K562 (cell line): Measurements from ENCODE around the gene DAB1. TPM values are rescaled to one million over a fixed set of nuclear protein-coding genes. Genes with fewer than 3 reads are reported as not detected.

Experiments used
- ATAC-seq: fragments of 200-7000 bp; cut with Tn5 transposase; 3 replicates; pipeline ENCODE4 v1.9.1; 2020; ENCODE audit warnings: moderate library complexity
- BruUV-seq: library from RNA; stranded (reverse); fragments of 400-500 nt; replicated peaks from 2 replicates; lab custom pipeline; 2021; lab: Mats Ljungman, UMichigan
- CTCF ChIA-PET: fragments of 300-600 bp; formaldehyde crosslinking; extraction: SDS; loops from one replicate; lab custom pipeline; 2021; ENCODE audit warnings: low intra/inter-chr PET ratio; lab: Yijun Ruan, JAX
- POLR2A ChIA-PET: fragments of 300-600, 350-650 bp; sonication (Branson Sonifier 250); formaldehyde crosslinking; extraction: SDS; loops from one replicate; lab custom pipeline; 2021; ENCODE audit warnings: antibody characterized with exemption, inconsistent platforms; lab: Yijun Ruan, JAX
- DNase-seq, 4 experiments: peaks; one replicate each; pipeline versions ENCODE4 v3.0.0 to v3.0.0-alpha.2; 2011 to 2018; ENCODE audit warnings: low spot score in 3 of 4, mixed read lengths in 3 of 4; ENCODE audit errors: extremely low read depth in 1 of 4
- FAIRE-seq: peaks from 2 replicates; lab custom pipeline; 2011; peaks lifted over from hg19 to GRCh38; lab: Jason Lieb, UNC
- H2AFZ ChIP-seq: 2 replicates; pipeline ENCODE4 v1.6.0; 2011; ENCODE audit warnings: low read depth, low read length, control low read depth, inconsistent platforms
- H3K27ac ChIP-seq: fragments of 200-600 bp; 3 replicates; pipeline ENCODE4 v1.8.0; 2011; ENCODE audit warnings: low read depth, mild to moderate bottlenecking, control low read depth, inconsistent platforms, low read length, moderate library complexity, mixed read lengths; ENCODE audit errors: extremely low read depth
- H3K27me3 ChIP-seq, 2 experiments: fragments of 300-600 bp in 1 of 2; 2 replicates in 1 of 2; 3 replicates in 1 of 2; pipeline versions ENCODE4 v1.6.0 to v1.8.0; 2011; ENCODE audit warnings: inconsistent platforms in 2 of 2, low read length in 2 of 2, mild to moderate bottlenecking in 1 of 2, mixed read lengths in 1 of 2, moderate library complexity in 1 of 2; ENCODE audit not compliant: control insufficient read depth in 2 of 2, insufficient read depth in 2 of 2
- H3K36me3 ChIP-seq: fragments of 300-600 bp; 3 replicates; pipeline ENCODE4 v1.8.0; 2011; ENCODE audit warnings: mild to moderate bottlenecking, low read length, inconsistent platforms; ENCODE audit not compliant: control insufficient read depth, insufficient read depth
- H3K4me1 ChIP-seq, 2 experiments: fragments of 200-600 bp in 1 of 2; replicated peaks in 1 of 2; 2 replicates in 1 of 2; 3 replicates in 1 of 2; pipeline versions ENCODE4 v1.5.1 to v1.8.0; 2011; ENCODE audit warnings: inconsistent platforms in 2 of 2, low read length in 2 of 2, mild to moderate bottlenecking in 1 of 2, mixed read lengths in 1 of 2, moderate library complexity in 1 of 2; ENCODE audit not compliant: control insufficient read depth in 2 of 2, insufficient read depth in 2 of 2
- H3K4me2 ChIP-seq: 2 replicates; pipeline ENCODE4 v1.6.1; 2011; ENCODE audit warnings: low read length, control low read depth, inconsistent platforms, mixed read lengths; ENCODE audit not compliant: insufficient read depth
- H3K4me3 ChIP-seq: fragments of 200-600 bp; sonication (generic), shearing (Covaris generic); 2 replicates; pipeline ENCODE4 v1.5.1; 2016; ENCODE audit warnings: control low read depth, inconsistent platforms
- H3K79me2 ChIP-seq: fragments of 200-600 bp; 3 replicates; pipeline ENCODE4 v1.8.0; 2011; ENCODE audit warnings: low read length, inconsistent platforms; ENCODE audit not compliant: control insufficient read depth, insufficient read depth
- H3K9ac ChIP-seq, 2 experiments: 2 replicates each; pipeline versions ENCODE4 v1.6.0 to v1.6.1; 2011; ENCODE audit warnings: low read depth in 2 of 2, low read length in 2 of 2, control low read depth in 1 of 2, inconsistent platforms in 1 of 2, mild to moderate bottlenecking in 1 of 2, mixed read lengths in 1 of 2; ENCODE audit not compliant: insufficient read depth in 1 of 2
- H3K9me1 ChIP-seq: one replicate; pipeline ENCODE4 v1.6.0; 2011; ENCODE audit warnings: inconsistent platforms, mild to moderate bottlenecking, low read length, moderate library complexity; ENCODE audit not compliant: control insufficient read depth, insufficient read depth
- H3K9me3 ChIP-seq: replicated peaks from 2 replicates; pipeline ENCODE4 v1.5.1; 2011; ENCODE audit warnings: low read depth, low read length, inconsistent platforms; ENCODE audit not compliant: control insufficient read depth, insufficient read depth
- H4K20me1 ChIP-seq: replicated peaks from 2 replicates; pipeline ENCODE4 v1.6.1; 2011; ENCODE audit warnings: low read length, inconsistent platforms, mixed read lengths; ENCODE audit not compliant: control insufficient read depth, insufficient read depth
- ELK1 ChIP-seq: sonication (generic); formaldehyde crosslinking; IDR thresholded peaks from 2 replicates; pipeline ENCODE4 v1.8.1; 2022; ENCODE audit warnings: missing genetic modification reagents
- MBD2 ChIP-seq: sonication (generic); IDR thresholded peaks from 2 replicates; pipeline ENCODE4 v1.6.1; 2016; ENCODE audit warnings: low read depth, borderline replicate concordance
- NR2F6 ChIP-seq: fragments of 450-650 bp; formaldehyde crosslinking; IDR thresholded peaks from 2 replicates; pipeline ENCODE4 v1.4.0; 2020; ENCODE audit warnings: mild to moderate bottlenecking
- ZNF184 ChIP-seq: sonication (generic); formaldehyde crosslinking; IDR thresholded peaks from 2 replicates; pipeline ENCODE4 v1.5.0; 2020; ENCODE audit warnings: missing genetic modification reagents
- ZNF311 ChIP-seq: fragments of 250-450 bp; sonication (Bioruptor Pico); IDR thresholded peaks from 2 replicates; pipeline ENCODE4 v1.4.0; 2020; ENCODE audit warnings: mild to moderate bottlenecking, moderate library complexity
- ZNF518B ChIP-seq: fragments of 250-450 bp; sonication (Bioruptor Pico); IDR thresholded peaks from 2 replicates; pipeline ENCODE4 v1.5.0; 2021; ENCODE audit warnings: mild to moderate bottlenecking, moderate library complexity
- ZNF584 ChIP-seq: fragments of 200-800 bp; sonication (Bioruptor generic); IDR thresholded peaks from 2 replicates; pipeline ENCODE4 v1.6.1; 2016; ENCODE audit warnings: low read depth, mild to moderate bottlenecking, missing genetic modification characterization, missing compliant biosample characterization
- WGBS: fragments of 100-300 bp; shearing (Covaris generic); methylation state at CpG from one replicate; pipeline ENCODE4 v1.1.6; 2016; ENCODE audit warnings: low coverage, mixed read lengths; ENCODE audit not compliant: insufficient coverage; ENCODE audit errors: missing lambda C conversion rate; 5-methylcytosine and 5-hydroxymethylcytosine counted together
- in situ Hi-C: fragments of 300-500 bp; cut with MboI; formaldehyde crosslinking; loops from 4 replicates; pipeline ENCODE4 v1.15.0; 2018; ENCODE audit warnings: inconsistent platforms, mixed read lengths
- intact Hi-C: fragments of 100-400 bp; cut with micrococcal nuclease; formaldehyde crosslinking; loops from 2 replicates; pipeline ENCODE4 v1.14.2; 2022
- polyA plus RNA-seq, 8 experiments: library from polyadenylated mRNA; depleted of rRNA in 4 of 8; stranded (reverse) in 5 of 8; unstranded in 3 of 8; fragments of >200 nt; fragmentation: Nextera tagmentation in 2 of 8; fragmentation: Illumina TruSeq in 1 of 8; extraction: Ambion mirVana in 2 of 8; extraction: Trizol in 1 of 8; gene quantifications; 2 replicates each; pipeline versions ENCODE4 v1.2.1 to v1.2.3, GENCODE V29; 2011 to 2014; ENCODE audit warnings: inconsistent platforms in 1 of 8, missing spikeins in 1 of 8
- total RNA-seq, 7 experiments: library from RNA; depleted of rRNA in 6 of 7; stranded (reverse); fragments of >200 nt in 6 of 7; fragmentation: Illumina TruSeq in 2 of 7; extraction: Trizol in 2 of 7; gene quantifications; 2 replicates each; pipeline versions ENCODE4 v1.2.1 to v1.2.3, GENCODE V29; 2011 to 2021; ENCODE audit warnings: low replicate concordance in 1 of 7

Gene DAB1
- total and polyA plus RNA-seq, 9 of the 15 experiments (the other 6 are each of a cell fraction or from before 2014, with no cell fraction given), result not detected

- no peak for TF ChIP-seq ZNF518B (CRISPR knock-in tag)
These were observed 46.2 kb upstream of the DAB1 start (continued) for GRCh38 chr1:57470036-57470435.

GRCh38 chr1:57468641-57469523 lies 45.0 kb upstream of the DAB1 start:
- TF ChIP-seq MBD2, result no peak
- no peak for TF ChIP-seq ZNF584 (CRISPR knock-in tag)
- TF ChIP-seq ZNF184, result no peak
- no peak for TF ChIP-seq ZNF311
- TF ChIP-seq NR2F6 (CRISPR knock-in tag), result no peak
- TF ChIP-seq ELK1 (CRISPR knock-in tag), result no peak
- intact Hi-C loops (no loop called here), in situ Hi-C loops (no loop called here)
- ChIA-PET POLR2A (no interaction called here), CTCF (no interaction called here)
- 0% methylated on average over 2 of the region's 2 CpGs for WGBS
- H2AFZ ChIP-seq, result no peak overlapping the region
- no peak overlapping the region for H3K4me3 ChIP-seq
- no peaks in the 10 kb centered on the region for H3K27me3 ChIP-seq
- H3K79me2 ChIP-seq, result no peaks in the 10 kb centered on the region
- ATAC-seq (no peak), FAIRE-seq (no peak), DNase-seq (no peak)
- no peaks in the 10 kb centered on the region for H3K9me1 ChIP-seq
- no peaks in the 10 kb centered on the region for H3K4me1 ChIP-seq
- no TSS peak for BruUV-seq
- H3K36me3 ChIP-seq, result no peaks in the 10 kb centered on the region
- H3K9me3 ChIP-seq, result no peaks in the 10 kb centered on the region
- H4K20me1 ChIP-seq, result no peaks in the 10 kb centered on the region
- H3K9ac ChIP-seq, result no peak overlapping the region
- no peak overlapping the region for H3K27ac ChIP-seq
- H3K4me2 ChIP-seq, result no peak overlapping the region
